NCI-H748 (cell line): ENCODE data around the gene ARIH1.

Experiments
- DNase-seq: peaks from one replicate; lab custom pipeline; 2025; ENCODE audit not compliant: unreplicated experiment; lab: John Stamatoyannopoulos, UW

The ARIH1 gene

DNA sequence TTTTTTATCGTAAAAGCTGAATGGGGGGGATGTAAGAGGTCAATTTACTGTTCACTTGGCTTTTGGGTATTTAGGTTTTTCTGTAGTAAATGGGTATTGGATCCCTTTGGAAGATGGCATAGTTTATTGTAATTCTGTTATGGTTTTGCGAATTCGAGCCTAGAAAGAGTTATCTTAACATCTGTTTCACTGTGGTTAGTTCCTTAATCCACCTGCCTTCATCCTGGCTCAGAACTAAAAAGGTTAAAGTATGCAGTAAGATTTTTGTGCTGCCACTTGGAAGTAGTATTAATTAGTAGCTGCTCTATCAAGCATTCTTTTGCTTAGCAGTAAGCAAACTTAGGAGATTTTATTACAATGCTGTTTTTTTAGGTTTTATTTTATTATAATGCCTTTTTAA is 62.4 kb downstream of the ARIH1 start:
- DNase-seq, result no peak

DNA sequence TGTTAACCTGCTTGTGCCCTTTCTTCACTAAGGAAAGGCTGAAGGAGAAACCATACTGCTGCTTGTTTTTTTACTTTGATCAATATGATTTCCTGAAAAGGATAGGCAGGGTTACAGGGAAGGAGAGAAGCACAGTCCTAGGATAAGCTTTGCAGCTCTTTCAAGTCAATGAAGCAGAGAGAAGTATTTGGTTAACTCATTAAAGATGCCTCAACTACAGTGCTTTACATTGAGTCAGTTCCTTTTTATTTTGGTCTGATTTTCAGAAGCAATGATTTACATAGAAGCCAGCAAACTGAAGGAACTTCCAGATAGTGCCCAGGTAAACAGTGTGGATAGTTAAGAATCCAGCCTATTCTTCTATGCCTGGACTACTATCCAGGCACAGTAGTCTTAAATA is 64.8 kb downstream of the ARIH1 start:
- DNase-seq, result no peak

DNA sequence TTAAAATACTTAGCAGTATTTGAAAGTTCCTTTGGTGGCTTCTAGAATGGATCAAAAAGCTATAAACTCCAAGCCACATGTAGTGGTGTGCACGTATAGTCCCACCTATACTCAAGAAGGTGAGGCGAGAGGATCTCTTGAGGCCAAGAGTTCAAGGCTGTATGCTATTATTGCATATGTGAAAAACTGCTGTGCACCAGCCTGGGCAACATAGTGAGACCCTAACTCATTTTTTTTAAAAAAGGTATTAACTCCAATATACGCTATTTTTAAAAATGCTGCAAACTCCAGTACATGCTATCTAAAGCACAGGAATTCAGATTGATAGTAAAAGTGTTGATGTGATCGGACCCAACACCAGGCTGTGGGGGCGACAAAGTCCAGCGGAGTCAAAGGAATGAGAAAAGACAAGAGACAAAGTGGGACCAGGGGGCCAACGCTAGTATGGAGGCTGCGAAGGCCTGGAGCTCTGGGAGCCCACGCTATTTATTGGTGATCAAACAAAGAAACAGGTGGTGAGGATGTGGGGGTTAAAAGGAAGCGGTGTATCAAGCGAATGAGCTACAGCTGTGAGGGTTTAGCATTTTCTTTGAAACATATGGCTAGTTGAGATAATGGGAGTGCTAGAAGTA is 66.6 kb downstream of the ARIH1 start:
- no peak for DNase-seq

DNA sequence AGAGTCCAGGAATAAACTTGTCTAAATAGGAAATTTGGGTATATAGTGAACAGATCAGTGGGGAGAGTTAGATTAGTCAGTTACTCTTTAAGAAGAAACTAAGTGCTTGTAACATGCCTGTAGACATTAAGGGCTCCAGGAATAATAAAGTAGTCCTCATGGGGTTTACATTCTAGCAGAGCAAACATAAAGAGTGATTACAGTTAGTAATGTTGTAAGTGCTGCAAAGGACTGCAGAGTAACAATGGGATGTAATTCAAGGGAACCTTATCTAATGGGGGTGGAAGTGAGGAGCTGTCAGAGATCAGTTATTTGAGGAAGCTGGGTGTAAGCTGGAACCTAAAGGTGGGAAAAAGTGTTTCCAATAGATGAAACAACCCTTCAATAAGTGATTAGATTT is 67.5 kb downstream of the ARIH1 start:
- DNase-seq, result no peak

DNA sequence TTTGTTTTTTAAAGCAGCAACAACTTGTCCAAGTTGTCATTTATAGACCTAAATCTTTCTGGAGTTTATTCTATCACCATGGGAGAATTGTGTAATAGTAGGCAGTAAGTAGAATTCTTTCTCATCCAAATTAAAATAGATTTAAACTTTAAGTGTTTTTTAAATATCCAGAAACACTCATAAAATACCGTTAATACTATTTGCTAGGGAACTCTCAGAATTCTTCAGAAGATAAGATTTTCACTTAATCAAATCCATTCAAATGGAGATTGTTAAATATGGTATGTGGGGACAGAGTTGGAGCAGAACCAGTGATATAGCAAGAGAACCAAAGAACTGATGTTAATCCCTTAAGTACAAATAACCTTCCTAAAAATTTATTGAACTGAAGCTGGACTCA is 71.0 kb downstream of the ARIH1 start:
- DNase-seq, result no peak

DNA sequence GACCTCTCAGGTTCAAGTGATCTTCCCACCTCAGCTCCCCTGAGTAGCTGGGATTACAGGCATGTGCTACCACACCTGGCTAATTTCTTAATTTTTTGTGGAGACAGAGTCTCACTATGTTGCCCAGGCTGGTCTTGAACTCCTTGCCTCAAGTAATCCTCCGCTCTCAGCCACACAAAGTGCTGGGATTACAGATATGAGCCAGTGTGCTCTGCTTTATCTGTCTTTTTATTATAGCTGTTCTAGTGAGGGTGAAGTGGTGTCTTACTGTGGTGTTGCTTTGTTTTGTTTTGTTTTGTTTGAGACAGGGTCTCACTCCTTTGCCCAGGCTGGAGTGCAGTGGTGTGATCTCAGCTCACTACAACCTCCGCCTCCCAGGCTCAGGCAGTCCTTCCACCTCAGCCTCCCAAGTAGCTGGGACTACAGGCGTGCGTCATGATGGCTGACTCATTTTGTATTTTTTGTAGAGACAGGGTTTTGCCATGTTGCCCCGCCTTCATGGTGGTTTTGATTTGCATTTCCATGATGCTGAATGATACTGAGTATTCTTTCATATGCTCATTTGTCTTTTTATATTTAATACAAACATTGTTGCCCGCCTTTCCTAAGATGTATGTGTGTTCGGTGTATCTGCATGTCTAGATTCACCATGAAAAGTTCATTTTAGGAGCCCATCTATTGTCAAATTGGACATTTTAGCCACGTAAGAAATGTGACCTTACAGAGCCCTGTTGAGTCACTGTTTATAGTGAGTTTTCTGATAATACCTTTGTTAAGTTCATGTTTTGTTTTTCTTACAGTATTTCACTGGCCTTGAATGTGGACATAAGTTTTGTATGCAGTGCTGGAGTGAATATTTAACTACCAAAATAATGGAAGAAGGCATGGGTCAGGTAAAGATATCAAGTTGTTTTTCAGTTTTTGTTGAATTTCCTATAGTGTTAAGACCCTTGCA is 80.6 kb downstream of the ARIH1 start:
- no peak for DNase-seq

DNA sequence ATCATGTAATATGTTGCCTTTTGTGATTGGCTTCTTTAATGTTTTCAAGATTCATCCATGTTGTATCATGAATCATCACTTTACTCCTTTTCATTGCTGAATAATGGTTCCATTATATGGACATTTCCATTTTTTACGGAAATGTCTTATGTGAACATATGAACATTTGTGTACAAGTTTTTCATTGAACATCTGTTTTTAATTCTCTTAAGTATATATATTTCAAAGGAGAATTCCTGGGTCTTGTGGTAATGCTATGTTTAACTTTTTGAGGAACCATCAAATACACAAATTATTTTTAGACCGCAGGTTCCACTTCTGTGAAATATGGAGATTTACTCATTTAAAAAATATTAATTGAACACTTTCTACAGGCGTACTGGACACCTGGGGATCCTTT is 85.7 kb downstream of the ARIH1 start:
- no peak for DNase-seq

DNA sequence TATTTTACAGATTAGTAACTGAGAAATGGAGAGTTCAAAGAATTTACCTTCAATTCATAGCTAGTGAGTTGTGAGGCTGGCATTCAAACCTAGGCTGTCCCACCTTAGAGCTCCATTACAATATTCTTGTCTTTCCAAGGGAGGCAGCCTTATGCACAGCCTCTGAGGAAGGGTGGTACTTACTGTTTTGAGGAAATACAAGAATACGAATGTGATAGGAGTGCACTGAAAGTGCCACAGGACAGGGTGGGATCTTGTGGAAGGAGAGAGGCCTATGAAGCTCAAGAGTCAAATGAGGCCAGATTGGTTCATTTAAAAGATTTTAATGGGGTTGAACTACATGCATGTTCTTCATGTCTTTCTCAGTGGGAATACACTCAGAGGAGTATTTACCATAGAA is 86.3 kb downstream of the ARIH1 start:
- DNase-seq, result no peak

DNA sequence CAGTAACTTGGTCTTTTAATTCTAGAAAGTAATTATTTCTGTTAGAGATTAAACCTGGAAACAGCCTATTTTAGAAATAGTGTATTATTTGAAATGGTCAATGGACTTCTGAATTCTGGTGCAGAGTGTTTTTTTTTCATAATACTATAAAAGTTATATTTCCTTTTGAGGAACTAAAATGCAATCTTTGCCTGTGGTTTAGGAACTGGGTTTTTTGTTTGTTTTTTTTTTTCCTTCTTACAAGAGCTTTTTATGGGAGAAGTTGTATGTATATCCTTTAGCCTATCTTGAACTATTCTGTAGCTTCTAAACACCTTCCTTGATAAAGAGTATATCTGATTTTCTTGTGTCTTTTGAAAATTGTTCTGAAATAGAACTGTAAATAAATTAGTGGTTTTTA is 88.3 kb downstream of the ARIH1 start:
- no peak for DNase-seq

DNA sequence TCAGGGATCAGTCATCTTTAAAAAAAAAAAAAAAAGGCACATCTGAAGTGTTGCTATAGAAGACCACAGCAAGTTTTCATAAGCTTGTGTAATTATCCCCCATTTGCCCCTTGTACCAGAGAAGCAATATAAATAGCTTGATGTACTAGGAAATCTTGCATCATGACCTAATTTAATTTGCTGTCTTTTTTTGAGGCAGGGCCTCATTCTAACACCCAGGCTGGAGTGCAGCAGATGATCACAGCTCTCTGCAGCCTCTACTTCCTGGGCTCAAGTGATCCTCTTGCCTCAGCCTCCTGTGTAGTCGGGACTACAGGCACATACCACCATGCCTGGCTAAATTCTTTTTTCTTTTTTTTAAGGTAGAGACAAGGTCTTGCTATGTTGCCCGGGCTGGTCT is 88.7 kb downstream of the ARIH1 start:
- no peak for DNase-seq

DNA sequence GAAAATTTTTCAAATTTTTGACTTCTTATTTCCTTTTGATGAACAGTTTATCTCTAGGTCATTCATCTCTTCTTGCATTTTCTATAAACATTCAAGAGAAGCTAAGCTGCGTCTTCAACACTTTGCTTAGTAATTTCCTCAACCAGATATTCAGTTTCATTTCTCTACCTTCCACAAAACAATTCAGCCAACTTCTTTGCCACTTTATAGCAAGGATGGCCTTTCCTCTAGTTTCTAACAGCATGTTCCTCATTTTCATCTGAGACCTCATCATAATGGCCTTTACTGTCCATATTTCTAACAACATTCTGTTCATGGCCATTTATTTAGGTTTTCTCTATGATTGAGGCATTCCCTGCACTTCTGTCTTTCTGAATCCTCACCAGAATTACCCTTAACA is 90.0 kb downstream of the ARIH1 start:
- DNase-seq, result no peak

DNA sequence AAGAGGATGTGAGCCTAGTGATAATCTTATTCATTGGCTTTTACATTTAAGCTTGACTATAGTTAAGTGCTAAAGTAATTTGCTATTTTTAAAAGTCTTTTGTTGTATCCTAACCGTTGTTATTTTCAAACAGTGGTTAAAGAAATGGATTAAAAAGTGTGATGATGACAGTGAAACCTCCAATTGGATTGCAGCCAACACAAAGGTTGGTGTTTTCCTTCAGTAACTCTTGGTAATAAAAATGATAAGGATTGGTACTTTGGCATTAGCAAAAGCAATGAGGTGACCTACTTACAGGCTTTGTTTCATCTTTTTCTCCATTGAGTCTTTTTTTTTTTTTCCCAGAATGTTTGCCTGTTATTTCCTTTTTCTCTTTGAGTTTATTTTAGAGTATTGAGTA is 92.8 kb downstream of the ARIH1 start:
- DNase-seq, result no peak

DNA sequence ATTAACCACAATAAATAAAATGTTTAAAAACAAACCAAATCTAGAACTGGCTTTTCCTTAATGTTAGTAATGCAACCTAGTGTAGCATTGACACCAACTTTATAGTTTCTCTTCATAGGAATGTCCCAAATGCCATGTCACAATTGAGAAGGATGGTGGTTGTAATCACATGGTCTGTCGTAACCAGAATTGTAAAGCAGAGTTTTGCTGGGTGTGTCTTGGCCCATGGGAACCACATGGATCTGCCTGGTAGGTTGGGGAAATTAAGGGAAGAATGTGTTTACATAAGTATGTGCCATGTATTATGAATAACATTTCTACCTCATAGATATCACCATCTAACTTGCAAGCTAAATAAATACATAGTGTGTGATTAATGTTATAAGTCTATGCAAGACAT is 95.9 kb downstream of the ARIH1 start:
- no peak for DNase-seq

DNA sequence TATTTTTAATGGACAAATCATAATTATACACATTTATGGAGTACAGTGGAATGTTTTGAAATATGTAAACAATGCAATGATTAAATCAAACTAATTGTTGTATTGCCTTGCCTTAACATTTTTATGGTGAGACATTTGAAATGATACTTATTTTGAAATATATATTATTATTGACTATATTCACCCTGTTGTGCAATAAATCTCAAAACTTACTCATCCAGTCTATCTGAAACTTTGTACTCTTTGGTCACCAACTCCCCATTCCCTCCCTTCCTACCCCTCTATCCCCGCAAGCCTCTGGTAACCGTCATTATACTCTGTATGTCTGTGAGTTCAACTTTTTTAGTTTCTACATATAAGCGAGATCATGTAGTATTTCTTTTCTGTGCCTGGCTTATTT is 105.7 kb downstream of the ARIH1 start:
- DNase-seq, result no peak

DNA sequence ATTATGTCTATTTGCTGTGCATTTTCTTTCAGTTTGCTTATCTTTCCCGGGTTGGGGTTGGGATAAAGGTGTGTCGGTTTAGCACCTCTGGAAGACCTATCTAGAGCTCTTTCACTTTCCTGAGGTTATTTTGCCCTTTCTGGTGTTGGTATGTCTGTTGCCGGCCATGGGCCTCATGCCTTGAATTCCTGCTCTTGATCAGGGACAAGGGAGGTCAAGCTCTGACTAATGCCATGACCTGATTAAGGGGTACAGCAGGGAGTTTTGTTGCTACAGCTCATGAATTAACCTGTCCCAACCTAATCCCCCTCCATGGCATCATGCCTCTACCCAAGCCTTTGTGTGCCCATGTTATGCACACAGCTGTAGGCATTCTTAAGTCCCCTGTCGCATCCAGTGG is 109.9 kb downstream of the ARIH1 start:
- DNase-seq, result no peak

DNA sequence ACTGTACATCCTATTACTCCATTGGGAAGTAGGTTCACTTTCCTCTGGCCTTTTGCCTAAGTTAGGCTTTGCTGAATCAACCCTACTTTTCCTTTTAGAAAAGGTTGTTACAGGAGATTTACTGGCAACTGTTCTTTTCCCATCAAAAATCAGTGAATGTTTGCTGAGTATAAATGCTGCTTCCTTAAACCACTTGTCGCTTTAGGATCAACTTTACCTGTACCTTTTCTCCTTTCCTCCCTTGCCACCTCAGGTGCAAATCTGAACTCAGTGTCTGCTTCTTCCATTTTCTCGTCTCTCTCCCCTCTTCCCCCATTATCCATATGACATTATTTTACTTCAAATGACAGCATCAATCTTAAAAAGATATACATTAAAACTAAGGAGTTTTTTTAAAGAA is 110.9 kb downstream of the ARIH1 start:
- no peak for DNase-seq

DNA sequence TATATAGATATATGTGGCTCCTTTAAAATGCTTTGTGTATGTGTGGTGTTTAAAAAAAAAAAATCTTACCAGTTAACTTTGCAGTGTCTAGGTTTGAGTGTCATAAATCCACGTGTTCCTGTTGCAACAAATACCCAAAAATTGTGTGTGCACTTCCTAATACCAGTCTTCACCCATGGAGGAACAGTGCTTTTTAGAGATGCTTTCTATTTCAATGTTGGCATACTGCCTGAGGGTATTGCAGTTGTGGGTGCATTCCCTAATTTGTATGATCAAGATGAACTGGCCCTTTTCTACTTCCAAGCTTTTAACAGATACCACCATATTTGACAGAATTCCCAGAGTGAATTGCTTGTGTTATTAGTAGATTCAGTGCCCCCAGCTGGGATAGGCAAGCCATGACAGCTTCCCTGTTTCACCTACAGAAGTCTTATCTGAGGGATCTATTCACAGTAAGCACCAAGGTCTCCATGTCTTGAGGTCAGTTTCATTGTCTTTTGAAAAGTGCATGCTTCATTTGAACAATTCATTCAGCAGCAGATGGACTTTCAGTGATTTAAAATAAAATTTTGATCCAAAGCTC is 111.4 kb downstream of the ARIH1 start:
- no peak for DNase-seq

DNA sequence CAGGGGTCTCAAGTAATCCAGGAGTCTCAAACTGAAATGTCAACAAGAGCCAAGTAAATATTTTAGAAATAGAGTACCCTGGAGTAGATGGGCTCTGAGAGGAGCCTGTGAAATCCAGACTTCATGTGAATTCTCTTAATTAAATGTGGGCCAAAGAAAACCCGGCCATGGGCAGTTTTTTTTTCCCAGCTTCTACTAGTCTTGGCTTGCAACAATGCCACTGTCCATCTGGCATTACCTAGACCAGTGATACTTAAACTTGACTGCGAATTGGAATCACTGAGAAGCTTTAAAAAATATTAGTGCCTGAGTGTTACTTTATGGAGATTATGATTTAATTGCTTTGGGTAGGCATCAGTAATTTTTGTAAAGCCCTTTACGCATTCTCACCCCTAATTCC is 114.0 kb downstream of the ARIH1 start:
- no peak for DNase-seq

DNA sequence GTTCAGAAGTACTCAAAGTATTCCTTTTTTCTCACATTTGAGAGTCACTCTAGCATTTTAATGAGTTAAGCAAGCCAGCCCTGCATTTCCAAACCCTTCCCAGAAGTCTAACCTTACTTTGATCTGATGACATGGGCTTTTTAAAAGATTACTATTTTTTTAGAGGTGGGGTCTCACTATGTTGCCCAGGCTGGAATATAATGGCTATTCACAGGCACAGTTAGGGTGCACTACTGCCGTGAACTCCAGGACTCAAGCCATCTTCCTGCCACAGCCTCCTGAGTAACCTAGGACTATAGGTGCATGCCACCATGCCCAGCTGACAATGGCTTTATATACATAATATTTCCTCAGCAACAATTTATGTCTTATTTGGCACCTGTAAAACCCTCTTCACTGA is 116.3 kb downstream of the ARIH1 start:
- DNase-seq, result no peak

DNA sequence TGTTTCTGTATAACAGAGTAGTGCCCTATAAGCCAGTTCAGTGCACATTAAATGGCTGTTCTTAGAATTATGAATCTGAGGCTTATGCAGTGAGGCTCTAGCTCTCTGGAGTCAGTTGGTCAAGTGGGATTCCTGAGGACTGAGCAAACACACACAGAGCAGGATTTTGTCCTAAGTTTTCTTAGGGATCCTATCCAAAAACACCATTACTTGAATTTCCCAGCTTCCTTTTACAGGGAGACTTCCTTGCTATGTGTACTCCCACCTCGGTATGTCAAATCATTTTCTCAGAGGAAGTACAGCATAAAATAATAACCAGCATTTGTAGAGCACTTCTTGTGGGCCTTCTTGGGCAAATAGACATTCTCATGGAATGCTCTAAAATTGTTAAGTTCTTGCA is 117.2 kb downstream of the ARIH1 start:
- DNase-seq, result no peak

DNA sequence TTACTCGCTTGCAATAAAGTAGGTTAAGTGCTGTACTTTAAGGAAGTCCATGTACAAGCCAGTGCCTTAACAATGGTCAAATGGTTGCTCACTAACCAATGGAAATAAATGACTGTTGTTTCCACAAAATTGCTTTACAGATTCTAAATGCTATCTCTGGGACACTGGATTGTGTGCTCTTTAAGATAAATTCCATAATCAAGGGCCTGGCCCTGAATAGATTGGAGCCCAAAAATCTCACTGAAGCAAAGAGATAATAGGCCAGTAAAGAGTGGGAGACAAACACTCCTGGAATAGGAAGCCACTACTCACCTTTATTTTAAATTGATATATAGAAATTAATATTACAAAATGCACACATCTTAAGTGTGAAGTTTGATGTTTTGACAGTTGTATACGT is 118.0 kb downstream of the ARIH1 start:
- DNase-seq, result no peak

DNA sequence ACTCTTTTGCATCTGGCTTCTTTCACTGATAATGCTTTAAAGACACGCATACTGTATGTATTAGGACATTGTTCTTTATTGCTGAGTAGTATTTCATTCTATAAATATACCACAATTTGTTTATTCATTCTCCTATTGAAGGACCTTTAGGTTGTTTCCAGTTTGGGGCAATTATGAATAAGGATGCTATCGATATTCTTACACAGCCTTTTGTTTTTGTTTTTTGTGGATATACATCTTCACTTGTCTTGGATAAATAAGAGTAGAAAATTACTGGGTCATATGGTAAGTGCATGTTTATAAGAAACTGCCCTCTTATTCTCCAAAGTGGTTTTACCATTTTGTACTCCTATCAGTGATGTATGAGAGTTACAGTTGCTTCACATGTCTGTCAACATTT is 118.5 kb downstream of the ARIH1 start:
- DNase-seq, result no peak
